ENCODE measurements around the gene COMMD8.

- TF ChIP-seq, protein P1, sequence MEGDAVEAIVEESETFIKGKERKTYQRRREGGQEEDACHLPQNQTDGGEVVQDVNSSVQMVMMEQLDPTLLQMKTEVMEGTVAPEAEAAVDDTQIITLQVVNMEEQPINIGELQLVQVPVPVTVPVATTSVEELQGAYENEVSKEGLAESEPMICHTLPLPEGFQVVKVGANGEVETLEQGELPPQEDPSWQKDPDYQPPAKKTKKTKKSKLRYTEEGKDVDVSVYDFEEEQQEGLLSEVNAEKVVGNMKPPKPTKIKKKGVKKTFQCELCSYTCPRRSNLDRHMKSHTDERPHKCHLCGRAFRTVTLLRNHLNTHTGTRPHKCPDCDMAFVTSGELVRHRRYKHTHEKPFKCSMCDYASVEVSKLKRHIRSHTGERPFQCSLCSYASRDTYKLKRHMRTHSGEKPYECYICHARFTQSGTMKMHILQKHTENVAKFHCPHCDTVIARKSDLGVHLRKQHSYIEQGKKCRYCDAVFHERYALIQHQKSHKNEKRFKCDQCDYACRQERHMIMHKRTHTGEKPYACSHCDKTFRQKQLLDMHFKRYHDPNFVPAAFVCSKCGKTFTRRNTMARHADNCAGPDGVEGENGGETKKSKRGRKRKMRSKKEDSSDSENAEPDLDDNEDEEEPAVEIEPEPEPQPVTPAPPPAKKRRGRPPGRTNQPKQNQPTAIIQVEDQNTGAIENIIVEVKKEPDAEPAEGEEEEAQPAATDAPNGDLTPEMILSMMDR (IDR thresholded peaks at IDR 0.05) = no peak
- TF ChIP-seq EP300 (IDR thresholded peaks at IDR 0.05) (no peak), MAZ (IDR thresholded peaks at IDR 0.05; ENCODE audit: borderline replicate concordance, low read depth, low read length) (no peak), REST (IDR thresholded peaks at IDR 0.05) (no peak), KDM1A (IDR thresholded peaks at IDR 0.05; ENCODE audit: low read depth) (no peak), NR3C1 (IDR thresholded peaks at IDR 0.05) (no peak), TP53 (CRISPR knock-in tag; IDR thresholded peaks at IDR 0.05) (no peak), POLR2A (IDR thresholded peaks at IDR 0.05; ENCODE audit: low read length) (no peak), RAD21 (conservative IDR thresholded peaks at IDR 0.05 in 1 of 2, IDR thresholded peaks at IDR 0.05 in 1 of 2) (no peak), MAFK (IDR thresholded peaks at IDR 0.05; ENCODE audit: partially characterized antibody) (no peak), KDM5A (IDR thresholded peaks at IDR 0.05) (no peak), CHD2 (IDR thresholded peaks at IDR 0.05; ENCODE audit: low read length, partially characterized antibody) (no peak)
- TF ChIP-seq, protein P2, sequence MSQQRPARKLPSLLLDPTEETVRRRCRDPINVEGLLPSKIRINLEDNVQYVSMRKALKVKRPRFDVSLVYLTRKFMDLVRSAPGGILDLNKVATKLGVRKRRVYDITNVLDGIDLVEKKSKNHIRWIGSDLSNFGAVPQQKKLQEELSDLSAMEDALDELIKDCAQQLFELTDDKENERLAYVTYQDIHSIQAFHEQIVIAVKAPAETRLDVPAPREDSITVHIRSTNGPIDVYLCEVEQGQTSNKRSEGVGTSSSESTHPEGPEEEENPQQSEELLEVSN (IDR thresholded peaks at IDR 0.05; ENCODE audit: borderline replicate concordance, low read depth) = no peak
Measured at GRCh38 chr4:47510506-47511143, 47.1 kb upstream of the COMMD8 start.

All from A549 (cell line).